Stimulated activated CD8-positive, alpha-beta memory T cell treated with anti-CD3 and anti-CD28 coated beads, Interleukin-15, amount 100 ng/mL, for 24 hours (primary cell): ENCODE results near the gene GLRA1.
"Not testable (repeated sequence)": the region's sequence is repeated elsewhere in the genome, so short reads cannot be mapped to it uniquely, and the experiment has no call there.

ENCODE experiments used
- DNase-seq: peaks from one replicate; pipeline ENCODE4 v3.0.0-alpha.2; 2020; ENCODE audit warnings: low read depth

Gene GLRA1

DNA sequence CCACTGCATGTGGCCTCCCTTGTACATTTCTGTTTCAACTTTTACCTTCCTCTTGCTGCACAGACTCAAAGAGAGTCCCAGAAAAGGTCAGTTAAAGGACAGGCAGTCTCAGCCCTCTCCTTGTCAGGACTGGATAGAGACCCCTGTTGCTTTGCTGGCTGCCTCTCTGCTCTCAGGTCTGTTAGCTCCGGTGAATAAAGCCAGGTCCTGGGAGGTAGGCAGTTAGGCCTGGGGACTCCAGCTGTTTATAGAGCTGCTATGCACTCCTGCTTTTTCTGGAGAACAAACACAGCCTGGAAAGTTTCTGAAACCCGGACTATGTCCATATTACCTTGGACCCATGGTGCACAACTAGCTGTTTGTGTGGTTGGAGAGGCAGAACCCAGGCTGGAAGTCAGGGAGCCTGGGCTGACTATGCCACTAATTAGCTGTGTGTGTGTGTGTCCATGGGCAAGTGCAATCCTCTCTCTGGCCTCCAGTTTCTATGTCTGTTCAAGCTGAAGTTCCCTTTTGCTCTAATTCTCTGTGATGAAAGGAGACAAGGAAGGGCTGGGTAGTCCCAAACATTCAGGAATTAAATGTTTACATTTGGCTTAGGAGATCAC, 42.9 kb downstream of the GLRA1 start:
- no peak for DNase-seq

DNA sequence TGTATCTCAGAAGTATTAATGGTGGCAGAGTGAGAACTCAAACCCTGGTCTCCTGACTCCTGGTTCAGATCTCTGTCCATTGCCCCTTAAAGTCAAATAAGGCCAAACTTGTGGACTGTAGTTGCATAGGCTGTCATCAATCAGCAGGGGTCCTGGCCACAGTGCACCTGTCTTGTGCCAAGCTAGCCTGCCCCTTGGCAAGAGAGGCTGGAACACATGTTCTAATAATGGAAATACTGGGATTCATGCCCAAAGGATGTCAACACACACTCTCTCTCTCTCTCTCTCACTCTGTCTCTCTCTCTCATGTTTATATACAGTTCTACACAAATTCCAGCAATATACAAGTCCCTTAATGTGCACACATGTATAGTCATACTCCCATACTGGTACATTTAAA, 44.3 kb downstream of the GLRA1 start:
- no peak for DNase-seq

DNA sequence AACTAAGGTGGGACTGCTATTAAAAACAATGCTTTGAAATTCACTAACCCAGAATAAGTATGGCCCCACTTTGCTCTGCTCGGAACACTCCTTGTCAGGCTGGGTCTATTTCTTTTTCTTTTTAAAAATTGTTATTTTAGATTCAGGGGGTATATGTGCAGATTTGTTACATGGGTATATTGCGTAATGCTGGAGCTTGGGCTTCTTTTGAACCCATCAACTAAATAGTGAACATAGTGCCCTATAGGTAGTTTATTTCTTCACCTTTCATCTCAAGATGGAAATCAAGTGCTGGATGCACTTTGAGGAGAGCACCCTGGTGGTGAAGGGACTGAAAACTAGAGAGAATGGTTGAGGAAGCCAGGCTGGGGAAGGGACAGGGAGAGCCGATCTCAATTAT, 51.0 kb downstream of the GLRA1 start:
- DNase-seq = no peak

DNA sequence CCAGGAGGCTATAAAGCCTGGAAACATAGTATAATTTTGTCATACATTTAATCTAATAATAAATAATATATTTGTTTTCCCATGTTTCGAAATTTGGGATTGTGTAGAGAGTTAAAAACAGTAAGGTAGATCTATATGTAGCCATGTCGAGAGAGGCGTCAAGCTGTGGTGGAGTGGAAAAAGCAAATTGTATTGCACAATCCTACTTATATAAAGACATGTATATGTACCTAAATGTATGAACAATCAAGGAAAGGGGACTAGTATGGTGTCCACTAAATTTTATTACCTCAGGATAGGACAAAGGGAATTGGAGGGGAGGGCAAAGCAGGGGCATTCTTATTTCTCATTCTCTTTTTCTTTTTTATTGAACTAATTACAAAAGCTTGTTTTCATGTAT, 52.0 kb downstream of the GLRA1 start:
- DNase-seq = no peak

DNA sequence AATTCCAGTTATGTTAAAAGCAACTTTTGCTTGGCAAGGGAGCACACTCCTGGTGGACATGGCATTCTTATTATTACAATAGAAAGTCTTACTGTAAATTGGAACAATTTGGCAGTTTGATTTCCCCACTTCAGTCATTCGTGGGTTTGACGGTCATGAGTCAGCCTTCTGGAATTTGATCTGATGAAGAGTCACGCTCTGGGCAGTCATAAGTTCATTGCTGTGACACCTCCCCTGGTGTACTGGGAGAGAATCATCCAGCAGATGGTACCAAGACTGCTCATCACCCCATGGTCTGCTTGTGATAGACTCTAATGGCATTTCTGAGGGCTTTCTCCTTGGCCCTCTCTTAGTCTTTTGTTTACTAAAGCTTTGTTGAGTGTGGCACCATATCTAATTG, 53.8 kb downstream of the GLRA1 start:
- DNase-seq = no peak

DNA sequence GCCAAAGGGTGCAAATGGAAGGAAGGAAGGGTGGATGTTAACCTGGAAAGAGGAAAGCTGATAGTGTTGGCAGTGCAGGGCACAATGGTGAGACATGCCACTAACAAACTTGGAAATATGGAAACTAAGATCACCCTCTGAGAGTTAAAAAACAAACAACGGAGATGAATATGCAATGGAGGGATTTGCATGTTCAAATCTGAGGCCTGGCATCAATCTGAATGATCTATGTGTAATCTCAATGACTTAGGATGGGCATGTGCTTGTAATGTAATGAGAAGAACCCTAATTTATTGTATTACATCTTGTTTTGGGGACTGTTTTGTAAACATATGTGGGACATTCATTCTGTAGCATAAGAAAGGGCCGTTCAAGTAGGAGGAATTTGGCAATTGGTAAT, 54.4 kb downstream of the GLRA1 start:
- DNase-seq = no peak

DNA sequence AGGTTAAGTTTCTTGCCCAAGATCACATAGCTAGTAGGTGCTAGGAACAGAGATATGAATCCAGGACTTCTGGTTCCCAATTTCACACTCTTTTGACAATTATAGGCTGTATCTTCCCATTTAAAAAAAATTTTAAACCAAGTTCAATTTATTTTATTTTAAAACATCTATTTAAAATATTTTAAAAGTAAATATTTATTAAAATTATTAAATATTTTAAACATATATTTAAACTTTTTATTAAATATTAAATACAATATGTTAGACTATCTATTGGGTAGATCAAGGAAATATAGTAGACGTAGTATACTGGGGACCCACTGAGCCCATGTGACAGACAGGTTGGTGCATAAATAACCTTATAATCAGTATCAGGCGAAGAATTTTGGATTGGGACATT, 54.8 kb downstream of the GLRA1 start:
- no peak for DNase-seq

DNA sequence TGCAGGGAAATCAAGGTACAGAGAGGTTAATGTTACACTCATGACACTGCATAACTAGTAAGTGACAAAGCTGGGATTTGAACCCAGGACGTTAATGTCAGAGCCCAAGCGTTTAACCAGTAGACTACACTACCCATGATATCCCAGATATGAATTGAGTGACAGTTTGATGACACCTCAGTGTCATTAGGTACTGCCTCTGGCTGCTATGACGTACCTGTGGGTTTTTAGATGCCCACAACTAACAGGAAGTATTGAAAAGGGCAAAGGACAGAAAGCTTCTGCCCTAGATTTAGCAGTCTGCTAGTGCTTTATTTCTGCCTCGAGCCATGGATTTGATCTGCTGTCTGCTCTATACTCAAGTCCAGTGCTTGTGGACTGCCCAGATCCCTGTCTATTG, 56.2 kb downstream of the GLRA1 start:
- DNase-seq = no peak

DNA sequence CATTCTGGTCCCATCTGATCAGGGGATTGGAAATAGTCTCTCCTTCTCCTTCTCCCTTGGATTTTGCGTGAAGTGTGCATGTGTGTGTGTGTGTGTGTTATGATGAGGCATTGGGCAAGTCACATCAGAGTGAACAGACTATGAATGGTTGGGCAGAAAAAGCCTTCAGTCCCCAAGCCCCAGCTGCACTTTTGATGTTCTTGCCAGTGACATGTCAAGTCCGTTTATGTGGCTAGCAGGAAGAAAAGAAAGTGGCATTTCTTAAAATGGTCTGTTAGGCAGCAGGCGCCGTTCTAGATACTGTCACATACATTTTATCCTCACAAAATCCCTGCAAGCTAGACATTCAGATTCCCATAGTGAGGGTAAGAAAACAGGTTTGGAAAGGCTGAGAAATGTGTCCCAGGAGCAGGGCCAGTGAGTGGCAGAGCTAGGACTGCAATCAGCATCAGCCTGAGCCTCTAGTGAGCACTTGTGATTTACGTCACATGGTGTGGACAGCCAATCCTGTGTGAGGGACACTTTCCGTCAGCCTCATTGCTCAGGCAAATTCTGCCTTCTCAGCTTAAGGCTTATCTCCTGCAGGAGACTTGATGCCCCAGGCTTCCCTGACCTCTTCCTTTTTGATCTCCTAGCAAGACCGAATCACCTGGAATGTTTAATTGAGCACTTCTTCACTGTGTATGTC, 60.4 kb downstream of the GLRA1 start:
- DNase-seq = no peak

DNA sequence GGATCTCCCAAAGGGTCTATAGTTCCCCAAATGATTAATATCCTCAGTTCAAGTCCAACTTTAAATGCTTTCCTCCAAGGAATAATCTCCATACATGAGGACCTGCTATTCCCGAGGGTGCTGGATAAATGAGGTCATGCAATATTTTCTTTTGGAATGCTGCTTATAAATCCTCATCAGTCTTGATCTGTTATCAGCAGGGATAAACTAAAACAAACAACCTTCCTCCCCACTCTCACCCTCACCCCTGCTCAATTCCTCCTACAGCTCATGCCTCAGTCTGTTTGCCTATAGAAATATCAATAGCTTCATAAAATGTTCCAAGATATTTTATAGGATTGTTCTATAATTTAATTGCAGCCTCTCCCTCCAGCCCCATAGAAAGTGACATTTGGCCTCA, 61.1 kb downstream of the GLRA1 start:
- no peak for DNase-seq

DNA sequence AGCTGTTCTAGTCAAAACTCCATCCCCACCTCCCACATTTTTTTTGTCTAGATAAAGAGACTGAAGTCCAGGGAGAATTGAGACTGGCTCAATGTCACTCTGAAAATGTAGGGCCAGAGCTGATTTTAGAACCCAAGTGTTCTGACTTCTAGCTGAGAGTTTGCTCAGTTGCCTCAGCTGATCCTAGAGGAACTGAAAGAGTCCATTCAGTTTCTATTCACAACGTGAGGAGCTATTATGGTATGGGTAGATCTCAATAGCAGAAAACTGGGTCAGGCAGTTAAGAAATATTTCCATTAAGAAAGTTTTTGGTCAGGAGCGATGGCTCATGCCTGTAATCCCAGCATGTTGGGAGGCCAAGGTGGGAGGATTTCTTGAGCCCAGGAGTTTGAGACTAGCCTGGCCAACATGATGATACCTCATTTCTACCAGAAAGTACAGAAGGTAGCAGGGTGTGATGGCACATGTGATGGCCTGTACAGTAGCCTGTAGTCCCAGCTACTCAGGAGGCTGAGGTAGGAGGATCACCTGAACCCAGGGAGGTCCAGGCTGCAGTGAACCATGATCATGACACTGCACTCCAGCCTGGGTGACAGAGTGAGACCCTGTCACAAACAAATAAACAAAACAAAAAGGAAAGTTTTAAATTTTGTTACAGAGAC, 61.7 kb downstream of the GLRA1 start:
- DNase-seq = no peak

DNA sequence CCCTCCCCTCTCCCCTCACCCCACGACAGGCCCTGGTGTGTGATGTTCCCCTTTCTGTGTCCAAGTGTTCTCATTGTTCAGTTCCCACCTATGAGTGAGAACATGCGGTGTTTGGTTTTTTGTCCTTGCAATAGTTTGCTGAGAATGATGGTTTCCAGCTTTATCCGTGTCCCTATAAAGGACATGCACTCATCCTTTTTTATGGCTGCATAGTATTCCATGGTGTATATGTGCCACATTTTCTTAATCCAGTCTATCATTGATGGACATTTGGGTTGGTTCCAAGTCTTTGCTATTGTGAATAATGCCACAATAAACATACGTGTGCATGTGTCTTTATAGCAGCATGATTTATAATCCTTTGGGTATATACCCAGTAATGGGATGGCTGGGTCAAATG, 63.8 kb downstream of the GLRA1 start:
- not testable (repeated sequence) for DNase-seq

DNA sequence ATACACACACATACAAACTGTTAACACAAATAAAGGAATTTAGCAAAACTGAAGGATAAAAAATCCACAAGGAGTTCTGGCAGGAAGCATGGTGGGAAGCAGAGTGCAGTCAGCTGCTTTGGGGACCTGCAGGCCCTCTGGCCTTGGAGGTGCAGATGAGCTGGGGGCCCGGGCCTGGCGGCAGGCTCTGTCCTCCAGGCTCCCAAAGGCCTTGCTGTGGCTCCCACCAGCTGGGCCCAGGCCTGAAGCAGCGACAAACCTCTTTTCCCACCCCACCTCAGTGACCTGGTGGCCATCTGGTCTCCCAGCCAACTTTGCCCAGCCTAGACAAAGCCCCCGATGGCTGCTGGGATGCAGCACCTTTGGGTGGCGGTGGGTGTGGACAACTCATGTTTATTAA, 67.8 kb downstream of the GLRA1 start:
- no peak for DNase-seq

DNA sequence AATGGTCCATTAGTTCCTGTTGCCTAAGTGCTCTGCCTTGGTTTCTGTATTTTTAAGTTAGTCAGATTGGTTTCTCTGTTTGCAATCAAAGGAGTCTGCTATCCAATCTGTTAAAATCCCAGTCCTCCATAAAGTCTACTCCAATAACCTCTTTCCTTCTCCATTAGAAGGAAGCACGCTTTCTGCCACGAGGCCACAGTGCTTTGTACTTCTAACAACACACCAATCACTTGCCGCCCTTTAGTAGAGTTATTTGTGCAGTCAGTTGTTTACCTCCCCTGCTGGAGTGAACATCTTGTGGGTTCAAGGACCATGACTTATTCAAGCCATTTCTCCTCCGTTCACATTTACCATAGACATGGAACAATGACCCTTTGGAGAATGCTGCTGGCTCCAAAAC, 69.0 kb downstream of the GLRA1 start:
- no peak for DNase-seq

DNA sequence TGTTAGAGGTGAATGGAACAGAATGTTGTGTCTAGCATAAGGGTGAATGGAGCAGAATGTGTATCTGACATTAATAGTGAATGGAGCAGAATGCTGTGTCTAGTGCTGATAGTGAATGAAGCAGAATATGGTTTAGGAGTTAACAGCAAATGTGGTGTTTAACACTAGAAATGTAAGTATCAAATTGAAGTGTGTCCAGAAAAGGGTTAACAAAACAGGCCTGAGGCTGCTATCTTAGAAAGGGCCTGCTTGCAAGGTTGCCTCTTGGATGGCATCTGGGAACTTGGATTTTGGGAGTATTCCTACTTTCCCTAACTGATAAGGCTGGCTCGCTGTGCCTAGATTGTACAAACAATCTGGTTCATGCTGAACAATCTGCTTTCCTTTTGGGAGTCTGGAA, 76.8 kb downstream of the GLRA1 start:
- DNase-seq = no peak

DNA sequence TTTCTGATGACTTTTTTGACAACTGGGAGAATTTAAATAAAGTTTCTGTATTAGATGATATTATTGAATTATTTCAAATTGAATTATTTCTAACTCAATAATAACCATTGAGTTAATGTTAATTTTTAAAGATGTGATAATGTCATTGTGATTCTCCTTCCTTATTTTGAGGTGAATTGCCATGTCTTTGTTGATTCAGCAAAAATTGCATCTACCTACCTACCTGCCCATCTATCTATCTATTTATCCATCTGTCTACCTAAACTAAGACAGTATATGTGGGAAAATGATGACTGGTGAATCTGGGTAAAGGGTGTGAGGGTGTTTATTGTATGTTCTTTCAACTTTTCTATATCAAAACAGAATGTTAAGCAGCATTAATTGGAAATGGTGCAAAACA, 77.9 kb downstream of the GLRA1 start:
- no peak for DNase-seq

DNA sequence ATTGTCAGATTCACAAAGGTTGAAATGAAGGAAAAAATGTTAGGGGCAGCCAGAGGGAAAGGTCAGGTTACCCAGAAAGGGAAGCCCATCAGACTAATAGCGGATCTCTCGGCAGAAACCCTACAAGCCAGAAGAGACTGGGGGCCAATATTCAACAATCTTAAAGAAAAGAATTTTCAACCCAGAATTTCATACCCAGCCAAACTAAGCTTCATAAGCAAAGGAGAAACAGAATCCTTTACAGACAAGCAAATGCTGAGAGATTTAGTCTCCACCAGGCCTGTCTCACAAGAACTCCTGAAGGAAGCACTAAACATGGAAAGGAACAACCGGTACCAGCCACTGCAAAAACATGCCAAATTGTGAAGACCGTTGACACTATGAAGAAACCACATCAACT, 91.8 kb downstream of the GLRA1 start:
- not testable (repeated sequence) for DNase-seq

DNA sequence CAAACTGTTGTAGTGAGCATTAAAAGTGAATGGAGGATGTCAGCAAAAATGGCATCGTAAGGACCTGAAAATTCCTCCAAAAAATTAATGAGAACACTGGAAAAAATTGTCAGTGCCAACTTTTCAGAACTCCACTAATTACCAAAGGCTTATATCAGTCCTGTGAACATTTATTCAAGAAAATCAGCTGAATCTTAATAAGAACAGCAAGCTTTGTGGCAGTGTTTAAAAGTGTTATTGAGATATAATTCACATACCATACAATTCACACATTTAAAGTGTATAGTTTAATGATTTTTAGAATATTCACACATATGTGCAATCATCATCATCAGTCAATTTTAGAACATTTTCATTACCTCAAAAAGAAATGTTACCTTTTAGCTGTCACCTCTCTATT, 95.3 kb downstream of the GLRA1 start:
- no peak for DNase-seq

DNA sequence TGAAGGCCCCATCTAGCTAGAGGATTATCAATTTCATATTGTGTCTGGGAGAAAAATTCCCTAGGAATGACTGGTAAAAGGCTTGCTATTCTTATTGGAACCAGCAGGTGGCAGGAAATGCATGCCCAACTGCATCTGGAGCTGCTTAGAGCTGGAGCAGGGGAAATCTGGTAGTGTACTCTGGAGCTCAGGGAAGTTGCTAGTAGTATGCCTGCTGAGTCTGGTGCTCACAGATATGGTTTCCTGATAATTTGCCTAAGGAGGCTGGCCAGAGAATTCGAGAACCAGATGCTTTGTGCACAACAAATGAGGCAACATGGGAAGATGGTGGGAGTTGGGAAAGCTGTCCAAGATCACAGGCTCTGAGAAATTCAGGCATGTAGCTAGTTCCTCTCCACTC, 99.2 kb downstream of the GLRA1 start:
- DNase-seq = no peak

DNA sequence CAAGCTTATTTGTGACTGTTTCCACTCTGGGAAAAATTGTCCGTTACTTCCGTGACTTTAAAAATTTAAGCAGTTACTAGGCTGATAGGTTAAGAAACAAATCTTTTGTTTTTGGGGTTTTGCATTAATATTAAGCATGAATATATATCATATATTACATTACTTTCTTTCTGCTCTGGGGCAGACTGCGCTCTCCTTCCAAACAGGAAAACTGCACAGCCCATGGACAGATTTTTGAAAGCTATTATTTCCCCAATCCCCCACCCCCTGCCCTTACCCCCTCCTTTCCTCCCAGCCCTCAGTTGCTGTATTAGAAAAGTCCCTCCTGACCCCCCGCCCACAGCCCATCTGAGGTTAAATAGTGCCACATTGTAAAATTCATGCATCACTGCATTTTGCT, 102.5 kb downstream of the GLRA1 start:
- DNase-seq = no peak

DNA sequence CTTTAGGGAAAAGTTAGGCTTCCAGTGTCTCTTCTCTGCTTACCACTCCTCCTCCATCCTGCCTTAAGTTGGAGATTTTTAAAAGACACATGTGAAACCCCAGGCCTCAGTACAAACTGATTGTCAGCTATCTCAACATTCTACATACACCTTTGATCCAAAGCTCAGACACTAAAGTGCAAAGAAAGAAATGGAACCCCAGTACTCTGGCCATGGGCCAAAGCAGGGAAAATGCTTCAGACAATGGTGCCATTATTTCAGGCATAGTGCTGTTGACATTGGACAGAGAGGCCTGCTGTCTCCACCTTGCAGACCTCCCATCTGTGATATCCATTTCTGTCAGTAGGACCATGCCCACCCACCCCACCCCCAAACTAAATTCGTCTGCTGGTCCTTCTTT, 103.7 kb downstream of the GLRA1 start:
- DNase-seq = no peak

DNA sequence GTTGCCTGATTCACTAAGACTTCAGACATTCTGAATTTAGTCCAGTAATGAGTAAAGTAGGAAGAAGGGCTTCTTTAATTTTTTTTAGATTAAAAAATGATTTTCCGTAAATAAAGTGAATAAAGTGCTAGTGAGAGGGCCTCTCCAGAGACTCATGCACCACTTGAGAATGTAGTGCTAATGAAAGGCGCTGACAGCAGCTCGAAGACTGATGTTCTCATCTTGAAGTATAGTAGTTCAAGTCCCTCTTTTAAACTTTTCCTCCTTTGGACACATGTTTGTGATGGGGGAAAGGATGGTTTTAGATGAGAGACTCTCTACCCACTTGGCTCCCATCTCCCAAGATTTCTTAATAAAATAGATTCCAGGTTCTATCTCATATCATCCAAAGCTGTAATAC, 104.4 kb downstream of the GLRA1 start:
- no peak for DNase-seq

DNA sequence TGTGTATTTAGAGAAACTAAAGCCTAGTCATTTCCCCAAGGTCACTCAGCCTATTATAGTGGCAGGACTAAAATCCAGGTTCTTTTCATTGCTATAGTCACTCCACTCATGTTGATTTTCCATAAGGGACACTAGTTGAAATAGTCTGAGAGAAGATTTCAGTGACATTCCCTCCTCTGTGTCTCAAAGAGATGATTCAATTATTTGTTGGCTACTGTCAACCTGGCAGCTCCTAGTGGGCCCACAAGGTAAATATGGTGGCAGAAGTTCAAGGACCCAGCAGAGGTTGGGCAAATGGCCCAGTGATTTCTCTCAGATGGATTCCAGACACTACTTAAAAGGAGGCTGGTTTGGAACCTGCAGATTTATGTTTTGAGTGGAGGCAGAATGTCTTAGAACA, 104.8 kb downstream of the GLRA1 start:
- DNase-seq = no peak

DNA sequence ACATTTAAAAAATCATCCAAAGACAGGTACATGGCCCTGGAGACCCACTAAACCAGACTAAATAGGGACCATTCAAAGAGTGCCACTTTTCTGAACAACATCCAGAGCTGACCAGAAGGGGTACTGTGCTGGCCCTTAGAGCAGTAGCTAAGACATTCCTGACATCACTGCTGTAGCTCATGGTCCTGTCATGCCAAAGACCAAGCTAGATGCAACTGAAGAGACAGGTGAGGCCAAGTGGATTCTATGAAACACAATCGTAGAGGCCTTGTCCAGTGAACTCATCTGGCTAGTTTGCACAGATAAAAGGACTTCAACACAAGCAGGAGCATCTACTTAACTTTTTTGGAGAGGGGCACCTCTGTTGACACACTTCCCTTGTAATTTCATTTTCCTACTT, 109.6 kb downstream of the GLRA1 start:
- no peak for DNase-seq
